H1 (cell line): Measurements from ENCODE around the gene KHDC1L. TPM values are rescaled to one million over a fixed set of nuclear protein-coding genes. Genes with fewer than 3 reads are reported as not detected.

Experiments
- CTCF ChIA-PET: fragments of 300-600 bp; sonication (Branson Sonifier 250); formaldehyde crosslinking; loops from one replicate; lab custom pipeline; 2021; ENCODE audit not compliant: partially characterized antibody; lab: Charles Lee
- POLR2A ChIA-PET: fragments of 300-600 bp; sonication (Branson Sonifier 250); formaldehyde crosslinking; loops from one replicate; lab custom pipeline; 2021; ENCODE audit warnings: inconsistent platforms; ENCODE audit not compliant: partially characterized antibody; lab: Charles Lee
- DNase-seq, 2 experiments: peaks; one replicate each; pipeline versions ENCODE4 v3.0.0 to v3.0.0-alpha.2; 2010 to 2022; ENCODE audit warnings: low spot score in 2 of 2, low read depth in 1 of 2, mixed read lengths in 1 of 2
- FAIRE-seq: peaks from 2 replicates; lab custom pipeline; 2011; peaks lifted over from hg19 to GRCh38; lab: Jason Lieb, UNC
- H2AFZ ChIP-seq: 2 replicates; pipeline ENCODE4 v1.8.1; 2012; ENCODE audit warnings: low read length, inconsistent platforms
- H2AK5ac ChIP-seq: 2 replicates; pipeline ENCODE4 v1.6.1; 2013; ENCODE audit warnings: low read depth, low read length
- H2BK120ac ChIP-seq: replicated peaks from 2 replicates; pipeline ENCODE3; 2013; ENCODE audit warnings: low read depth, low read length, inconsistent platforms
- H2BK12ac ChIP-seq: 2 replicates; pipeline ENCODE4 v1.6.1; 2013; ENCODE audit warnings: low read depth, low read length
- H2BK15ac ChIP-seq: 2 replicates; pipeline ENCODE4 v1.6.1; 2013; ENCODE audit warnings: low read length
- H2BK20ac ChIP-seq: 2 replicates; pipeline ENCODE4 v1.6.1; 2013; ENCODE audit warnings: low read length
- H2BK5ac ChIP-seq: 2 replicates; pipeline ENCODE4 v1.6.1; 2013; ENCODE audit warnings: low read depth, low read length
- H3K14ac ChIP-seq: 2 replicates; pipeline ENCODE4 v1.6.1; 2013; ENCODE audit warnings: inconsistent platforms; ENCODE audit not compliant: insufficient read length
- H3K18ac ChIP-seq: 2 replicates; pipeline ENCODE4 v1.6.1; 2013; ENCODE audit warnings: low read length; ENCODE audit errors: extremely low read depth
- H3K23ac ChIP-seq: 2 replicates; pipeline ENCODE4 v1.6.1; 2013; ENCODE audit warnings: inconsistent platforms; ENCODE audit not compliant: insufficient read length
- H3K23me2 ChIP-seq: 2 replicates; pipeline ENCODE4 v1.6.1; 2013; ENCODE audit warnings: low read depth, low read length
- H3K27ac ChIP-seq: 2 replicates; pipeline ENCODE4 v1.6.1; 2011; ENCODE audit warnings: low read depth, low read length, inconsistent platforms
- H3K27me3 ChIP-seq, 4 experiments: replicated peaks in 1 of 4; 1 replicate in 1 of 4; 2 replicates in 3 of 4; pipeline versions ENCODE4 v1.6.1 to v1.8.1; 2011 to 2013; ENCODE audit warnings: low read length in 3 of 4, mild to moderate bottlenecking in 3 of 4, inconsistent platforms in 2 of 4, mixed read lengths in 2 of 4, moderate library complexity in 1 of 4; ENCODE audit not compliant: control insufficient read depth in 3 of 4, insufficient read depth in 3 of 4; ENCODE audit errors: extremely low read depth in 1 of 4
- H3K36me3 ChIP-seq, 4 experiments: 2 replicates each; pipeline versions ENCODE4 v1.6.1 to v1.8.1; 2011 to 2013; ENCODE audit warnings: mild to moderate bottlenecking in 4 of 4, low read length in 3 of 4, moderate library complexity in 2 of 4, control low read depth in 1 of 4, inconsistent platforms in 1 of 4; ENCODE audit not compliant: insufficient read depth in 4 of 4, control insufficient read depth in 2 of 4
- H3K4ac ChIP-seq: replicated peaks from 2 replicates; pipeline ENCODE3; 2013; ENCODE audit warnings: low read length, low read depth, mixed read lengths, inconsistent platforms; ENCODE audit not compliant: insufficient read length
- H3K4me1 ChIP-seq, 4 experiments: replicated peaks in 1 of 4; 1 replicate in 1 of 4; 2 replicates in 3 of 4; pipeline versions ENCODE4 v1.6.1 to v1.8.1; 2011 to 2013; ENCODE audit warnings: low read length in 3 of 4, inconsistent platforms in 2 of 4, mixed read lengths in 1 of 4; ENCODE audit not compliant: insufficient read depth in 4 of 4, control insufficient read depth in 3 of 4
- H3K4me2 ChIP-seq, 2 experiments: 2 replicates each; pipeline versions ENCODE4 v1.6.1 to v1.8.1; 2011 to 2013; ENCODE audit warnings: low read depth in 2 of 2, low read length in 2 of 2, control low read depth in 1 of 2, inconsistent platforms in 1 of 2, mild to moderate bottlenecking in 1 of 2; ENCODE audit not compliant: insufficient read depth in 1 of 2
- H3K4me3 ChIP-seq, 4 experiments: fragments of 200-600, 300-600 bp in 1 of 4; sonication (generic), shearing (Covaris generic), sonication (Bioruptor Twin) in 1 of 4; 2 replicates each; pipeline versions ENCODE4 v1.5.1 to v1.8.1; 2011 to 2016; ENCODE audit warnings: low read length in 4 of 4, low read depth in 3 of 4, control low read depth in 2 of 4, inconsistent platforms in 2 of 4, mild to moderate bottlenecking in 2 of 4, mixed read lengths in 1 of 4, moderate library complexity in 1 of 4; ENCODE audit not compliant: insufficient read depth in 2 of 4; ENCODE audit errors: extremely low read depth in 1 of 4
- H3K56ac ChIP-seq: replicated peaks from 2 replicates; pipeline ENCODE3; 2013; ENCODE audit warnings: low read depth, mild to moderate bottlenecking, mixed read lengths, low read length, inconsistent platforms; ENCODE audit not compliant: insufficient read length
- H3K79me1 ChIP-seq: 2 replicates; pipeline ENCODE4 v1.6.1; 2013; ENCODE audit warnings: low read depth, low read length, control low read depth
- H3K79me2 ChIP-seq, 2 experiments: 2 replicates each; pipeline versions ENCODE4 v1.6.1 to v1.8.1; 2012 to 2013; ENCODE audit warnings: low read length in 2 of 2, mild to moderate bottlenecking in 2 of 2, inconsistent platforms in 1 of 2; ENCODE audit not compliant: insufficient read depth in 2 of 2, control insufficient read depth in 1 of 2
- H3K9ac ChIP-seq, 4 experiments: replicated peaks in 1 of 4; 1 replicate in 1 of 4; 2 replicates in 3 of 4; pipeline versions ENCODE4 v1.6.1 to v1.8.1; 2011 to 2013; ENCODE audit warnings: low read depth in 3 of 4, low read length in 3 of 4, control low read depth in 2 of 4, mild to moderate bottlenecking in 2 of 4, moderate library complexity in 2 of 4, inconsistent platforms in 1 of 4; ENCODE audit errors: extremely low read depth in 1 of 4
- H3K9me3 ChIP-seq, 2 experiments: 2 replicates each; pipeline versions ENCODE4 v1.6.1 to v1.8.1; 2012 to 2013; ENCODE audit warnings: mild to moderate bottlenecking in 2 of 2, moderate library complexity in 2 of 2, control low read depth in 1 of 2, inconsistent platforms in 1 of 2, low read depth in 1 of 2, low read length in 1 of 2, mixed read lengths in 1 of 2; ENCODE audit not compliant: insufficient read depth in 2 of 2
- H4K20me1 ChIP-seq, 2 experiments: replicated peaks in 1 of 2; 2 replicates each; pipeline versions ENCODE3 to v1.8.1; 2011 to 2013; ENCODE audit warnings: inconsistent platforms in 2 of 2, low read length in 2 of 2, mild to moderate bottlenecking in 1 of 2; ENCODE audit not compliant: insufficient read depth in 2 of 2, control insufficient read depth in 1 of 2
- H4K5ac ChIP-seq: 2 replicates; pipeline ENCODE4 v1.6.1; 2013; ENCODE audit warnings: low read length, low read depth, mixed read lengths, inconsistent platforms; ENCODE audit not compliant: insufficient read length
- H4K8ac ChIP-seq: 2 replicates; pipeline ENCODE4 v1.8.0; 2013; ENCODE audit warnings: mild to moderate bottlenecking, moderate library complexity, low read length, inconsistent platforms; ENCODE audit not compliant: insufficient read depth; ENCODE audit errors: extremely low read depth
- H4K91ac ChIP-seq: replicated peaks from 2 replicates; pipeline ENCODE3; 2013; ENCODE audit warnings: low read length, mixed read lengths, inconsistent platforms; ENCODE audit not compliant: insufficient read length
- E2F6 ChIP-seq: IDR thresholded peaks from 2 replicates; pipeline ENCODE4 v1.6.1; 2012; ENCODE audit warnings: inconsistent platforms
- HDAC2 ChIP-seq, 2 experiments: fragments of 300-600 bp in 1 of 2; sonication (generic) in 1 of 2; IDR thresholded peaks; 2 replicates each; pipeline ENCODE4 v1.6.1; 2011 to 2012; ENCODE audit warnings: low read depth in 2 of 2, low read length in 2 of 2, mild to moderate bottlenecking in 2 of 2, moderate library complexity in 2 of 2, borderline replicate concordance in 1 of 2, inconsistent platforms in 1 of 2
- HDAC6 ChIP-seq: IDR thresholded peaks from one replicate; pipeline ENCODE4 v1.7.1; 2012; ENCODE audit warnings: low read depth, mild to moderate bottlenecking, inconsistent platforms, low read length, moderate library complexity
- KDM5A ChIP-seq: fragments of 200-600 bp; IDR thresholded peaks from 2 replicates; pipeline ENCODE4 v1.7.1; 2012; ENCODE audit warnings: mild to moderate bottlenecking, low read length, inconsistent platforms, mixed read lengths
- MAX ChIP-seq: IDR thresholded peaks from 2 replicates; pipeline ENCODE4 v1.6.1; 2012; ENCODE audit warnings: inconsistent platforms
- POU5F1 ChIP-seq: IDR thresholded peaks from 2 replicates; pipeline ENCODE4 v1.6.1; 2011; ENCODE audit warnings: low read depth, mild to moderate bottlenecking, low read length, moderate library complexity
- RAD21 ChIP-seq, 2 experiments: IDR thresholded peaks in 1 of 2; conservative IDR thresholded peaks in 1 of 2; 2 replicates each; pipeline ENCODE4 v1.6.1; 2011; ENCODE audit warnings: low read depth in 2 of 2, low read length in 2 of 2, improper control_type of control experiment in 1 of 2, inconsistent platforms in 1 of 2, mild to moderate bottlenecking in 1 of 2, moderate library complexity in 1 of 2
- RFX5 ChIP-seq: IDR thresholded peaks from 2 replicates; pipeline ENCODE4 v1.6.1; 2011; ENCODE audit warnings: low read depth, low read length, improper control_type of control experiment, borderline replicate concordance
- RNF2 ChIP-seq: fragments of 200-900, 300-1000 bp; sonication (generic); IDR thresholded peaks from 2 replicates; pipeline ENCODE4 v1.7.1; 2016; ENCODE audit warnings: borderline replicate concordance, low read depth, mild to moderate bottlenecking, antibody characterized with exemption, low read length; ENCODE audit not compliant: poor library complexity, severe bottlenecking; ENCODE audit errors: missing control alignments
- SIRT6 ChIP-seq: IDR thresholded peaks from one replicate; pipeline ENCODE4 v1.7.1; 2012; ENCODE audit warnings: low read length, inconsistent platforms
- SIX5 ChIP-seq: IDR thresholded peaks from 2 replicates; pipeline ENCODE4 v1.6.1; 2011; ENCODE audit warnings: mild to moderate bottlenecking, low read depth, low read length
- TEAD4 ChIP-seq: IDR thresholded peaks from 2 replicates; pipeline ENCODE4 v1.6.1; 2012; ENCODE audit warnings: low read depth, low read length, inconsistent platforms, mixed read lengths
- YY1 ChIP-seq: IDR thresholded peaks from 2 replicates; pipeline ENCODE4 v1.6.1; 2011; ENCODE audit warnings: low read depth, mild to moderate bottlenecking, low read length
- whole genome bisulfite sequencing, 2 experiments: shearing (Covaris generic) in 1 of 2; methylation state at CpG; one replicate each; pipeline versions ENCODE4 v1.1.6 to v1.1.7; 2013 to 2015; ENCODE audit warnings: low lambda C conversion rate in 2 of 2, mixed read lengths in 2 of 2, inconsistent platforms in 1 of 2, low coverage in 1 of 2, missing lambda C conversion rate in 1 of 2; ENCODE audit not compliant: insufficient replicate concordance in 2 of 2, insufficient coverage in 1 of 2, insufficient read length in 1 of 2; ENCODE audit errors: extremely low coverage in 1 of 2, missing lambda C conversion rate in 1 of 2; 5-methylcytosine and 5-hydroxymethylcytosine counted together
- polyA plus RNA-seq, 7 experiments: library from polyadenylated mRNA; depleted of rRNA in 3 of 7; stranded (reverse) in 5 of 7; unstranded in 2 of 7; fragments of >200 nt in 5 of 7; fragments of 200-250 nt in 2 of 7; gene quantifications; 1 replicate in 5 of 7; 2 replicates in 1 of 7; 4 replicates in 1 of 7; pipeline versions ENCODE4 v1.2.1 to v1.2.3, GENCODE V29; 2011 to 2013; ENCODE audit warnings: missing spikeins in 2 of 7, mixed read lengths in 2 of 7
- total RNA-seq: library from RNA; stranded (reverse); fragmentation: NEBNext Ultra II Directional; extraction: Animal tissue kit (Norgen Biotek cat#: 25700); gene quantifications from 2 replicates; pipeline ENCODE4 v1.2.1, GENCODE V29; 2021

The KHDC1L gene
- total and polyA plus RNA-seq, 2 of the 8 experiments (the other 6 are each of a cell fraction or from before 2014, with no cell fraction given), result 0.14 TPM; not detected in 1

- Histone ChIP-seq H3K56ac (no peak overlapping the region), H3K9me3 (no peaks in the 10 kb centered on the region), H3K4me1 (peaks cover 0 to 4% (median 1%) of the 10 kb centered on the region in 4 experiments; a peak in 4 of 7 replicates), H3K27ac (no peak overlapping the region), H3K79me2 (no peaks in the 10 kb centered on the region), H3K9ac (no peak overlapping the region), H3K18ac (no peak overlapping the region), H3K4ac (no peak overlapping the region), H3K36me3 (no peaks in the 10 kb centered on the region), H2BK15ac (no peak overlapping the region), H2AK5ac (no peak overlapping the region), H3K27me3 (no peaks in the 10 kb centered on the region), H4K20me1 (no peaks in the 10 kb centered on the region), H3K23ac (no peak overlapping the region), H3K4me2 (no peak overlapping the region), H2AFZ (no peak overlapping the region), H4K8ac (no peak overlapping the region), H2BK20ac (no peak overlapping the region), H2BK120ac (no peak overlapping the region), H4K5ac (no peak overlapping the region), H3K14ac (no peak overlapping the region), H4K91ac (no peak overlapping the region), H3K79me1 (no peaks in the 10 kb centered on the region), H2BK5ac (no peak overlapping the region), H2BK12ac (no peak overlapping the region), H3K23me2 (no peaks in the 10 kb centered on the region), H3K4me3 (no peak overlapping the region)
- 87% methylated on average over 3 of the region's 3 CpGs; no CpG with 5 or more reads in 1 of the 2 experiments for WGBS, 2 experiments
- no peak for FAIRE-seq
- POLR2A ChIA-PET, result no interaction called here
- DNase-seq, result no peak
- CTCF ChIA-PET, result interaction anchor here (1.1 kb wide), 1 partner anchor 584 kb away, joined by 3 read pairs; no protein-coding TSS in a partner anchor
- TF ChIP-seq RFX5, result no peak
- TF ChIP-seq POU5F1, result no peak
- TF ChIP-seq YY1, result no peak
- no peak for TF ChIP-seq SIRT6
- no peak for TF ChIP-seq HDAC2 (IDR thresholded peaks at IDR 0.05; ENCODE audit: borderline replicate concordance in 1 of 2, low read depth in 2 of 2, low read length in 2 of 2)
- no peak for TF ChIP-seq KDM5A
- no peak for TF ChIP-seq TEAD4
- TF ChIP-seq E2F6, result no peak
- TF ChIP-seq RNF2, result no peak
- TF ChIP-seq RAD21 (IDR thresholded peaks at IDR 0.05 in 1 of 2, conservative IDR thresholded peaks at IDR 0.05 in 1 of 2; ENCODE audit: low read depth in 2 of 2, low read length in 2 of 2), result no peak
- TF ChIP-seq HDAC6, result no peak
- TF ChIP-seq SIX5, result no peak
- no peak for TF ChIP-seq MAX
Observed at GRCh38 chr6:73200247-73200646, 25.0 kb downstream of the KHDC1L start.
